IMR-90 (cell line): ENCODE data around the gene ZDHHC12.

ENCODE experiments used
- BHLHE40 ChIP-seq: fragments of 150-350 bp; IDR thresholded peaks from 2 replicates; pipeline ENCODE4 v1.6.1; 2016; ENCODE audit warnings: mild to moderate bottlenecking, low read depth, low read length
- CEBPB ChIP-seq: IDR thresholded peaks from 2 replicates; pipeline ENCODE4 v1.6.1; 2012; ENCODE audit warnings: low read depth, low read length, improper control_type of control experiment
- CTCF ChIP-seq: conservative IDR thresholded peaks from 2 replicates; pipeline ENCODE4 v1.5.1; 2012; ENCODE audit warnings: mild to moderate bottlenecking, low read depth, low read length, improper control_type of control experiment
- NFE2L2 ChIP-seq: fragments of 150-350 bp; IDR thresholded peaks from 2 replicates; pipeline ENCODE4 v1.6.1; 2016; ENCODE audit warnings: low read depth, mild to moderate bottlenecking, low read length
- POLR2A ChIP-seq: IDR thresholded peaks from 2 replicates; pipeline ENCODE4 v1.6.1; 2012; ENCODE audit warnings: mild to moderate bottlenecking, low read depth, low read length
- RAD21 ChIP-seq: IDR thresholded peaks from 2 replicates; pipeline ENCODE4 v1.6.1; 2012; ENCODE audit warnings: low read length, improper control_type of control experiment
- RCOR1 ChIP-seq: IDR thresholded peaks from 2 replicates; pipeline ENCODE4 v1.6.1; 2012; ENCODE audit warnings: mild to moderate bottlenecking, low read length, improper control_type of control experiment; ENCODE audit not compliant: insufficient replicate concordance

DNA sequence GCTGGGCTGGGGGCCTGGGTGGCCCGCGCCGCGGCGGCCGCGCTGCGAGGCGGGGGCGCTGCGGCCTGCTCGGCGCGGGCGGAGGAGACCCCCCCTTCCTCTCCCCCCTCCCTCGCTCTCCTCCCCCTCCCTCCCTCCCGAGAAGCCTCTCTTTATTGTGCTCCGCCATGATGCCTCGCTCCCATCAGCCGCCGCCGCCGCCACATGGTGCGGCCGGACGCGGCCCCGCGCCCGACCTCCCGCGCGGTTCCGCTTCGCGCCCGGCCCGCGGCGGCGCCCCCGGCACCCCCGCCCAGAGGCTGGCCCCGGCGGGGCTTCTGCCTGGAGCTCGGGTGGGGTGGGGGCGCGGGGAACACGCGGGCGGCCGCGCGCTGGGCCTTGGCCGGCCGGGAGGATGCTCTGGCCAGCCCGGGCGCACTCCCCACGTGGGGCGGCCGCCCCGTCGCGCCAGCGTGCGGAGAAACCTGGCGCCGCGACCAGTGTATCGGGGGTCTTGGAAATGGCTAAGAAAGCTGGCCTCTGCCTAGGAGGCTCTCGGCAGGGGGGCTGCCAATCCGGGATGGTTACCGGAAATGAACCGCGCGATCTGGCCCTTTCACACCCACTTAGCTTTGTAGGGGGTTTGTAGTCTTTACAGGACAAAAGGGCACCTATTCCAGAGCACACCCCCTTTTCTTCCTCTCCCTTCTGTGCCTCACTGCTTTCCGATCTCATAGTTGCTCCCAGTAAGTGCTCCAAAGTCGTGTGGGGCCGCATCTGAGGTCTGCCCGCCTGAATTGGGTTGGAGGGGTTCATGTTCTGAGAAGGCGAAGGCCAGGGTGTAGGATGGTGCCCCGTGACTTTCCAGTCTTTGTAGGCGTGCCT lies 33.9 kb downstream of the ZDHHC12 start:
- TF ChIP-seq CTCF, result no peak
- no peak for TF ChIP-seq CEBPB
- no peak for TF ChIP-seq POLR2A
- no peak for TF ChIP-seq NFE2L2
- no peak for TF ChIP-seq RCOR1
- TF ChIP-seq BHLHE40, result no peak
- no peak for TF ChIP-seq RAD21
